MCF 10A (cell line): ENCODE measurements around the gene GPAM. TPM values are rescaled to one million over a fixed set of nuclear protein-coding genes. Genes with fewer than 3 reads are reported as not detected.

Experiments used
- BruUV-seq: library from RNA; stranded (reverse); fragments of 400-500 nt; replicated peaks from 2 replicates; lab custom pipeline; 2021; lab: Mats Ljungman, UMichigan
- CTCF ChIA-PET: fragments of 300-600 bp; sonication (Branson Sonifier 250); formaldehyde crosslinking; extraction: SDS; loops from one replicate; lab custom pipeline; 2021; ENCODE audit warnings: antibody characterized with exemption, inconsistent platforms; lab: Yijun Ruan, JAX
- POLR2A ChIA-PET: fragments of 300-600, 350-650 bp; sonication (Branson Sonifier 250); formaldehyde crosslinking; extraction: SDS; loops from one replicate; lab custom pipeline; 2020; ENCODE audit warnings: antibody characterized with exemption, inconsistent platforms; lab: Yijun Ruan, JAX
- DNase-seq: peaks from one replicate; pipeline ENCODE4 v3.0.0-alpha.2; 2018; ENCODE audit not compliant: unreplicated experiment
- H3K27ac Mint-ChIP-seq: one replicate; pipeline ENCODE4 v1.8.0; 2022; ENCODE audit warnings: mild to moderate bottlenecking, low read depth, mixed read lengths; ENCODE audit not compliant: unreplicated experiment
- H3K27me3 Mint-ChIP-seq: one replicate; pipeline ENCODE4 v1.8.0; 2022; ENCODE audit warnings: mixed read lengths; ENCODE audit not compliant: insufficient read depth, unreplicated experiment
- H3K36me3 Mint-ChIP-seq: one replicate; pipeline ENCODE4 v1.8.0; 2022; ENCODE audit warnings: mild to moderate bottlenecking, moderate library complexity, mixed read lengths; ENCODE audit not compliant: insufficient read depth, unreplicated experiment
- H3K4me1 Mint-ChIP-seq: one replicate; pipeline ENCODE4 v1.8.0; 2022; ENCODE audit warnings: mixed read lengths; ENCODE audit not compliant: insufficient read depth, unreplicated experiment
- H3K4me3 Mint-ChIP-seq: one replicate; pipeline ENCODE4 v1.8.0; 2022; ENCODE audit warnings: mild to moderate bottlenecking, moderate library complexity, mixed read lengths; ENCODE audit not compliant: unreplicated experiment
- H3K9me3 Mint-ChIP-seq: one replicate; pipeline ENCODE4 v1.8.0; 2022; ENCODE audit warnings: mixed read lengths; ENCODE audit not compliant: unreplicated experiment
- intact Hi-C: fragments of 100-400 bp; cut with micrococcal nuclease; formaldehyde crosslinking; loops from 2 replicates; pipeline ENCODE4 v1.14.1; 2022
- total RNA-seq: library from RNA; stranded (reverse); gene quantifications from 2 replicates; pipeline ENCODE4 v1.2.3, GENCODE V29; 2022
- TF ChIP-seq, protein P1 (sequence below): fragments of 200-600 bp; IDR thresholded peaks from one replicate; pipeline ENCODE4 v1.8.0; 2022; ENCODE audit warnings: antibody characterized with exemption, mild to moderate bottlenecking; ENCODE audit not compliant: unreplicated experiment

Gene GPAM
- total RNA-seq, 1 experiment from 2014 or later, result 20.4 TPM

DNA sequence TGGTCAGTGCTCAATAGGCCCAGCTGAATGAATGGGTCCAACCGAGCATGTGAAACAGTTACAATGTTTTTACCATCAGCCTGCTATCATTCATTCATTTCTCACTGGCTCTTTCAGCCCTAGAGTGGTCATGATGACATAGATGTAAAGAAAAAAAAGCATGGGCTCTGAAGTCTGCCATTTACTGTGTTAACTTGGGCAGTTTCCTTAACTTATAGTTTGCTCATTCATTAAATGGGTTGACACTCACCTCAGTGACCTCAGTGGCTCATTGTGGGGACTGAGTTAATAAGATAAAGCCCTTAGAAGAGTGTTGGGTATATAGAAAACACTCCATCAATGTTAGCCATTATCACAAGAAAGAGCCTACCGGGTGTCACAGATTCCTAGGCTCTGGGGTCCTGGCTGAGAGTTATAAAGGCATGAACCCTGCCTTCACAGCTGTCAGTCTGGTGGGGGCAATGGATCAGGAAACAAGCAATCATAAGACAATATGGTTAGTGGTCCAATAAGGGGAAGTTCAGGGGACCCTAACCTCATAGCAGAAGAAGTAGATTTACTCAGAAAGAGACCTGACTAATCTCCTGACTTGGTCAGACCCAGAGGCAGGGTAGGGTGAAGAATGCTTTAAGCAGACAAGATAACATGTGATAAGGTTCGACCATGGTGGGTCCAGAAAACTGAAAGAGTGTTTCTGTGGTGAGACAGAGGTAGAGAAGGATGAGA is 29.7 kb upstream of the GPAM start:
- ChIA-PET CTCF (interaction anchor here (0.7 kb wide), 1 partner anchor 352 kb away, joined by 3 read pairs; no protein-coding TSS in a partner anchor), POLR2A (interaction anchor here (2.5 kb wide), 1 partner anchor 14 kb away, joined by 7 read pairs; no protein-coding TSS in a partner anchor)
- intact Hi-C loops, result no loop called here
- peaks cover 30% of the 10 kb centered on the region for H3K36me3 Mint-ChIP-seq
- H3K9me3 Mint-ChIP-seq, result no peaks in the 10 kb centered on the region
- TF ChIP-seq, protein P1, sequence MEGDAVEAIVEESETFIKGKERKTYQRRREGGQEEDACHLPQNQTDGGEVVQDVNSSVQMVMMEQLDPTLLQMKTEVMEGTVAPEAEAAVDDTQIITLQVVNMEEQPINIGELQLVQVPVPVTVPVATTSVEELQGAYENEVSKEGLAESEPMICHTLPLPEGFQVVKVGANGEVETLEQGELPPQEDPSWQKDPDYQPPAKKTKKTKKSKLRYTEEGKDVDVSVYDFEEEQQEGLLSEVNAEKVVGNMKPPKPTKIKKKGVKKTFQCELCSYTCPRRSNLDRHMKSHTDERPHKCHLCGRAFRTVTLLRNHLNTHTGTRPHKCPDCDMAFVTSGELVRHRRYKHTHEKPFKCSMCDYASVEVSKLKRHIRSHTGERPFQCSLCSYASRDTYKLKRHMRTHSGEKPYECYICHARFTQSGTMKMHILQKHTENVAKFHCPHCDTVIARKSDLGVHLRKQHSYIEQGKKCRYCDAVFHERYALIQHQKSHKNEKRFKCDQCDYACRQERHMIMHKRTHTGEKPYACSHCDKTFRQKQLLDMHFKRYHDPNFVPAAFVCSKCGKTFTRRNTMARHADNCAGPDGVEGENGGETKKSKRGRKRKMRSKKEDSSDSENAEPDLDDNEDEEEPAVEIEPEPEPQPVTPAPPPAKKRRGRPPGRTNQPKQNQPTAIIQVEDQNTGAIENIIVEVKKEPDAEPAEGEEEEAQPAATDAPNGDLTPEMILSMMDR, result no peak
- no peaks in the 10 kb centered on the region for H3K27me3 Mint-ChIP-seq
- peaks cover 10% of the 10 kb centered on the region for H3K4me1 Mint-ChIP-seq
- no peak overlapping the region for H3K4me3 Mint-ChIP-seq
- H3K27ac Mint-ChIP-seq, result no peak overlapping the region
- no peak for DNase-seq
- no TSS peak for BruUV-seq

DNA sequence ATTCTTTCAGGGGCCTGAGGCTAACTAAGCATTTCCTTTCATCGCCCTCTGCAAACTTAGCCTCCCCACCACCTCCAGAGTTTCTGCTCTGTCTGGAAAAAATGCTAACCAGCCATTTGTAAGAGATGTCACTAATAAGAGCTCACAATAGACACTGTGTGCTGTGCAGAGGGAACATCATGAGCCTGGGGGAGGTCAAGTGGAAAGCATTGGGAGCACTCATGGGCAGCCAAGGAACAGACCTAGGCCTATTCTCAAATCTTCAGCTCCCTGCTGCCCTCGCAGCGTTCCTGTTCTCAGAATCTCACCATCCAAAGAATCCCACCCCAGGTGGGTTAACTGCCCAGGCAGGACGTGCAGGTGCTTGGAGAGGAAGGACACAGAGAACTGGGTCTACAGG is 27.1 kb upstream of the GPAM start:
- intact Hi-C loops, result no loop called here
- peaks cover 18% of the 10 kb centered on the region for H3K36me3 Mint-ChIP-seq
- TF ChIP-seq, protein P1, result no peak
- ChIA-PET CTCF (interaction anchor here (0.7 to 1.4 kb wide), 2 partner anchors 23 to 98 kb away, joined by 3 to 4 read pairs; no protein-coding TSS in a partner anchor), POLR2A (interaction anchor here (2.5 kb wide), 1 partner anchor 16 kb away, joined by 7 read pairs; no protein-coding TSS in a partner anchor)
- H3K4me3 Mint-ChIP-seq, result no peak overlapping the region
- H3K27ac Mint-ChIP-seq, result no peak overlapping the region
- no peaks in the 10 kb centered on the region for H3K27me3 Mint-ChIP-seq
- no peak for DNase-seq
- BruUV-seq, result no TSS peak
- peaks cover 5% of the 10 kb centered on the region for H3K4me1 Mint-ChIP-seq
- H3K9me3 Mint-ChIP-seq, result no peaks in the 10 kb centered on the region

DNA sequence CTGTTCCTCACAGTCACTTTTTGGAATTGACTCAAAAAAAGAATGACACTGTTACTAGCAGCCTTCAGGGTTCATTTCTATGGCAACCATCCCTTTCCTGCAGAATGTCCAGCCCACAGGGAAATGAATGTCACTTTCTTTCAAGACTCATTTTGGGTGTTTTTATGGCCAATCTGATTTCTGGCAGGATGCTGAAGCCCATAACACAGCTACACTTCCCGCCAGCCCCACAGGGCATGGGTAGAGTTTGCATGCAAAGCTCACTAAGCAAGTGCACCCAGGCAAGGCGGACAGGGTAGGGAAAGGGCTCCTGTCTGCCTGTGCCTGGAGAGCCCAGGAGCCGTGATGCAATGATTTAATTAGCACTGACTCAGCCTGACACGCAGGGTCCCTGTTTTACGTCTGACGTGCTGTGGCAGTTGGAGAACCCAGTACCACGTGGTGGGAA is 26.1 kb upstream of the GPAM start:
- ChIA-PET CTCF (interaction anchor here (0.7 to 1.4 kb wide), 2 partner anchors 22 to 227 kb away, joined by 3 to 4 read pairs; no protein-coding TSS in a partner anchor), POLR2A (no interaction called here)
- no TSS peak for BruUV-seq
- H3K9me3 Mint-ChIP-seq, result no peaks in the 10 kb centered on the region
- intact Hi-C loops, result no loop called here
- H3K36me3 Mint-ChIP-seq, result peaks cover 18% of the 10 kb centered on the region
- DNase-seq, result peak; percentile 66
- no peak overlapping the region for H3K4me3 Mint-ChIP-seq
- H3K4me1 Mint-ChIP-seq, result peaks cover 5% of the 10 kb centered on the region
- H3K27ac Mint-ChIP-seq, result no peak overlapping the region
- no peaks in the 10 kb centered on the region for H3K27me3 Mint-ChIP-seq
- TF ChIP-seq, protein P1, result no peak

DNA sequence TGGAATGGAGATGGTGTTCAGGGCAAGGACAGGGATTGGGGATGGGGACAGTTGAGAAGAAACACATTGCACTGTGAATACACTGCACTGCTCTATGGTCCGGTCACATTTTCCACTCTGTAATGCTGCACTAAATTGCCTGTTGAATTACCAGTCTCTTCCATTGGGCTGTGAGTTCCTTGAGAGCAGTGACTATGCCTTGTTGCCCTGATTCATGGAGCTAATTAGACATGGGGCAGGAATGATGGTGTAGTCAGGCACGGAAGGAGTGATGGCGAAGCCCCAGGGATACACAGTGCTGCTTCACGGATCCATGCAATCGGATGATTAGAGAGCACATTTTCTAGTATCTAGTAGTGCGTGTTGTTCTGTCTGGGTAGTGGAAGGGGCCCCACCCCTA is 25.4 kb upstream of the GPAM start:
- DNase-seq, result no peak
- Mint-ChIP-seq H3K27ac (no peak overlapping the region), H3K4me1 (peaks cover 5% of the 10 kb centered on the region), H3K4me3 (no peak overlapping the region), H3K36me3 (peaks cover 18% of the 10 kb centered on the region), H3K27me3 (no peaks in the 10 kb centered on the region), H3K9me3 (no peaks in the 10 kb centered on the region)
- TF ChIP-seq, protein P1, result no peak
- POLR2A ChIA-PET, result no interaction called here
- CTCF ChIA-PET, result interaction anchor here (0.6 to 0.7 kb wide), 3 partner anchors 70 to 710 kb away, joined by 3 read pairs; no protein-coding TSS in a partner anchor
- no TSS peak for BruUV-seq
- intact Hi-C loops, result no loop called here
